D721Med (cell line): ENCODE results near the gene PARD6G.

Experiments used
- DNase-seq: peaks from one replicate; pipeline ENCODE4 v3.0.0; 2011; ENCODE audit warnings: low spot score; ENCODE audit not compliant: insufficient read length
- FAIRE-seq: peaks from 2 replicates; lab custom pipeline; 2011; peaks lifted over from hg19 to GRCh38; lab: Jason Lieb, UNC
- TF ChIP-seq, protein P1 (sequence below): IDR thresholded peaks from 2 replicates; pipeline ENCODE4 v1.5.1; 2012; ENCODE audit warnings: mild to moderate bottlenecking, control low read depth; ENCODE audit not compliant: insufficient read depth; ENCODE audit errors: missing control alignments

Gene PARD6G

DNA sequence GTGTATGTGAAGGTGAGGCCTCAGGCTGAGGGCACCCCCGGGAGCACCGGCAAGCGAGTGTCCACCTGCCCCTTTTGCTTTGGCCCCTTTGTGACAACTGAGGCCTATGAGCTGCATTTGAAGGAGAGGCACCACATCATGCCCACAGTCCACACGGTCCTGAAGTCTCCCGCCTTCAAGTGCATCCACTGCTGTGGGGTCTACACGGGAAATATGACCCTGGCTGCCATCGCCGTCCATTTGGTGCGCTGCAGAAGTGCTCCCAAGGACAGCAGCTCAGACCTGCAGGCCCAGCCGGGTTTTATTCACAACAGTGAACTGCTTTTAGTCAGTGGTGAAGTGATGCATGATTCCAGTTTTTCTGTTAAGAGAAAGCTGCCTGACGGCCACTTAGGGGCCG, 109.3 kb downstream of the PARD6G start:
- FAIRE-seq (no peak), DNase-seq (no peak)
- TF ChIP-seq, protein P1, sequence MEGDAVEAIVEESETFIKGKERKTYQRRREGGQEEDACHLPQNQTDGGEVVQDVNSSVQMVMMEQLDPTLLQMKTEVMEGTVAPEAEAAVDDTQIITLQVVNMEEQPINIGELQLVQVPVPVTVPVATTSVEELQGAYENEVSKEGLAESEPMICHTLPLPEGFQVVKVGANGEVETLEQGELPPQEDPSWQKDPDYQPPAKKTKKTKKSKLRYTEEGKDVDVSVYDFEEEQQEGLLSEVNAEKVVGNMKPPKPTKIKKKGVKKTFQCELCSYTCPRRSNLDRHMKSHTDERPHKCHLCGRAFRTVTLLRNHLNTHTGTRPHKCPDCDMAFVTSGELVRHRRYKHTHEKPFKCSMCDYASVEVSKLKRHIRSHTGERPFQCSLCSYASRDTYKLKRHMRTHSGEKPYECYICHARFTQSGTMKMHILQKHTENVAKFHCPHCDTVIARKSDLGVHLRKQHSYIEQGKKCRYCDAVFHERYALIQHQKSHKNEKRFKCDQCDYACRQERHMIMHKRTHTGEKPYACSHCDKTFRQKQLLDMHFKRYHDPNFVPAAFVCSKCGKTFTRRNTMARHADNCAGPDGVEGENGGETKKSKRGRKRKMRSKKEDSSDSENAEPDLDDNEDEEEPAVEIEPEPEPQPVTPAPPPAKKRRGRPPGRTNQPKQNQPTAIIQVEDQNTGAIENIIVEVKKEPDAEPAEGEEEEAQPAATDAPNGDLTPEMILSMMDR, result no peak

DNA sequence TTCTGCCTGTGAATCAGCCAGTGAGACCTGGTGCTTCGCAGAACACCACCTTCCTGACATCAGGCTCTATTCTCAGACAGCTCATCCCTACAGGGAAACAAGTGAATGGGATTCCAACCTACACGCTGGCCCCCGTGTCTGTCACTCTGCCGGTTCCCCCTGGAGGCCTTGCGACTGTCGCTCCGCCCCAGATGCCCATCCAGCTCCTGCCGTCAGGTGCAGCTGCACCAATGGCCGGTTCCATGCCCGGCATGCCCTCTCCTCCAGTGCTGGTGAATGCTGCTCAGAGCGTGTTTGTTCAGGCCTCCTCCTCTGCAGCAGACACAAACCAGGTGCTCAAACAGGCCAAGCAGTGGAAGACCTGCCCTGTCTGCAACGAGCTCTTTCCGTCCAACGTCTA, 110.2 kb downstream of the PARD6G start:
- TF ChIP-seq, protein P1, result no peak
- no peak for FAIRE-seq
- no peak for DNase-seq

DNA sequence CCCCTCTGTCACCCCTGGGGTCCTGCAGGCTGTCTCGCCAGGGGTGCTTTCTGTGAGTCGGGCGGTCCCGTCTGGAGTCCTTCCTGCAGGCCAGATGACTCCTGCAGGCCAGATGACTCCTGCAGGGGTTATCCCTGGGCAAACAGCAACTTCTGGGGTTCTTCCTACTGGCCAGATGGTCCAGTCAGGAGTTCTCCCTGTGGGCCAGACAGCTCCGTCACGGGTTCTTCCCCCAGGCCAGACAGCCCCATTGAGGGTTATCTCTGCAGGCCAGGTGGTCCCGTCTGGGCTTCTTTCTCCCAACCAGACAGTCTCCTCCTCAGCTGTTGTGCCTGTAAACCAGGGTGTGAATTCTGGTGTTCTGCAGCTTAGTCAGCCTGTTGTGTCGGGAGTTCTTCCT, 110.6 kb downstream of the PARD6G start:
- TF ChIP-seq, protein P1, result no peak
- DNase-seq (no peak), FAIRE-seq (no peak)

DNA sequence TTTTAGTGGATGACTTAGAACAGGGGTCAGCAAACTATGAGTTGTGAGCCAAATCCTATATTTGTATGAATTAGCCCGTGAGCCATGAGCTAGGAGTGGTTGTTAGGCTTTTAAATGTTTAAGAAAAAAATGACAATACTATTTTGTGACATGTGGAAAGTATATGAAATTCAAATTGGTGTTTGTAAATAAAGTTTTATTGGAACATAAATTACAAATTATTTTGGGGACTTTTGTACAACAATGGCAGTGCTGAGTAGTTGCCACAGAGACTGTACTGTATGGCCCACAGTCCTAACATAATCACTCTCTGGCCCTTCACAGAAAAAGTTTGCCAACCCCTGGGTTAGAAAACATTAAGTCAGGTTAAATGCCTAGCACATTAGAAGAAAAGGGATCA, 112.2 kb downstream of the PARD6G start:
- FAIRE-seq (no peak), DNase-seq (no peak)
- TF ChIP-seq, protein P1, result no peak

DNA sequence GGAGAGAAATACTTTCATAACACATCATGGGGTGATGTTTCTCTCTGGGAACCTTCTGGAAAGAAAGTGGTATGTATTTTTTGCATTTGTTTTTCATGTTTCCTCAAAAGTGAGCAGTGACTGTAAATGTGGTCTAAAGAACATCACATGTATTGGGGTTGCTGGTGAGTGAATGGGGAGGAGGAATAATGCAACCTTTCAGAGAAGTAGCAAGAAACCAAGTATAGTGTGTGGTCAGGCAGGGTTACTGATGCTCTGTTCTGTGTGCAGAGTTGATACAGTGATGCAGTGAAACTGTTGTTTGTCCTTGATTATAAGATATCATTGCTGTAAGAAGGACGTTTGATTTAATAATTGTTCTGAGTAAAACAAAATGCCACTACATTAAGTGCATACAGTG, 114.2 kb downstream of the PARD6G start:
- DNase-seq (no peak), FAIRE-seq (peak; percentile 100)
- TF ChIP-seq, protein P1, result no peak

DNA sequence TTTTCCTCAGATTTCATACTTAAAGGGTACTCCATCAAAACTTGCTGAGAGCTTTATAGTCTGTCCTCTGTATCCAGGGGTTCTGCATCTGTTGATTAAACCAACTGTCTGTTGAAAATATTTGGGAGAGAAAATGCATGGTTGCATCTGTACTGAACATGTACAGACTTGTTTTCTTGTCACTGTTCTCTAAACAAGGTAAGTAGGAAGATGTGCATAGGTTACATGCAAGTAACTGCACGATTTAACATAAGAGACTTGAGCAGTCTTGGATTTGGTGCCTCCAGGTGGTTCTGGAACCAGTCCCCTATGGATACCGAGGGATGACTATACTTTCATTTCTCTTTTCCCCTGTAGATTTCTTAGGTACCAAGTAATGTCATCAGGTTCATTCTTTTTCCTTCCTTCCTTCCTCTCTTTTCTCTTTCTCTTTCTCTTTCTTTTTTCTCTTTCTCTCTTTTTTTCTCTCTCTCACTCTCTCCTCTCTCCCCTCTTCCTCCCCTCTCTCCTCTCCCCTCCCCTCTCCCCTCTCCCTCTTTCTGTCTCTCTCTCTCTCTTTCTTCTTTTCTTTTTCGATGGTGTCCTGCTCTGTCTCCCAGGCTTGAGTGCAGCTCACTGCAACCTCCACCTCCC, 115.0 kb downstream of the PARD6G start:
- DNase-seq, result no peak
- peak; percentile 99 for FAIRE-seq
- TF ChIP-seq, protein P1, result no peak

DNA sequence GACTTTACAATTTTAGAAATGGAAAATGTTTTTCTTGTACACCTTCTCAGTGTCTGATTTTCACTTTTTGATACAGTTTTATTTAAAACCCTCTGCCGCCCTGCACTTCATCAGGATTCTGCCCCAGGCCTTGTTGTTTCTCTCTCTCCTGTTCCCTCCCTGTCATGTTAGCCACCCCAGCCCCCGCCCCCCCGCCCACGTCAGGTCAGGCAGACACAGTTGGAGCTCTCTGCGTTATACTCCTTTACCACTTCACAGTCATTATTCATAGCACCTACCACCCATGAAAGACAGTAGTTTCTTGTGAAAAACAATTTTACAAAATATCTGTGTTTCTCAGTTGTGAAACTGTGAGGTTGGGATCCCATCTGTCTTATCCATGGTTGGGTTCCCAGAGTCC, 116.8 kb downstream of the PARD6G start:
- FAIRE-seq (no peak), DNase-seq (no peak)
- TF ChIP-seq, protein P1, result no peak
